Right renal pelvis (tissue), 4 donors: Measurements from ENCODE around the gene KRTAP5-3. TPM values are rescaled to one million over a fixed set of nuclear protein-coding genes. Genes with fewer than 3 reads are reported as not detected.
"Not testable (repeated sequence)": the region's sequence is repeated elsewhere in the genome, so short reads cannot be mapped to it uniquely, and the experiment has no call there.

ENCODE experiments used
- DNase-seq, 4 donors: peaks; one replicate each; pipeline ENCODE4 v3.0.0-alpha.2; 2013; ENCODE audit warnings: low read depth in 4 of 4, low spot score in 3 of 4, missing footprints in 1 of 4
- polyA plus RNA-seq, 4 donors: library from polyadenylated mRNA; unstranded; fragments of 120-200 nt; gene quantifications; one replicate each; pipeline ENCODE4 v1.2.1, GENCODE V29; 2013; ENCODE audit not compliant: insufficient read length in 4 of 4

Gene KRTAP5-3
- polyA plus RNA-seq, 4 donors: not detected

- DNase-seq: no peak
Measured at GRCh38 chr11:1624621-1625020, 16.4 kb upstream of the KRTAP5-3 start.

- no peak for DNase-seq
Measured at GRCh38 chr11:1623716-1624115, 15.5 kb upstream of the KRTAP5-3 start.

- DNase-seq: no peak
Measured at GRCh38 chr11:1622086-1622485, 13.8 kb upstream of the KRTAP5-3 start, which contains the start of gene KRTAP5-4. Gene KRTAP5-4 (minus strand): TSS chr11:1622138. CDS start chr11:1622093, 45 bp downstream.

DNA sequence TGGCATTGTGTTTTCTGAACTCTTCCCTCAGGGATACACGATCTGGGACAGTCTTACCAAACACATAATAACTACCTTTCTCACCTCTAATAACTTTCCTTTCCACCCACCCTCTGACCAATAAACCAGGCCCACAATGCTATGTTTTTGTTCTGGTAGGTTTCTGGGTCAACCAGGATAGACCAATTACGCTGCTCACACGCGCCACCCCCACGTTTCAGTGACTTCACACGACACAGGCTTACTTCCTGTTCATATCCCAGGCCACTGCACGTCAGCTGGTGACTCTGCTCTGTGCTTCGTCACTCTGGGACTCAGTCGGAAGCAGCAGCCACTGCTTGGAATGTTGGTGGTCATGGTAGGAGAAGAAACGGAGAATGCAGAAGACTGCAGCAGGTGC, 11.2 kb upstream of the KRTAP5-3 start:
- no peak for DNase-seq

- DNase-seq: no peak
Measured at GRCh38 chr11:1618231-1618630, 10.0 kb upstream of the KRTAP5-3 start.

GRCh38 chr11:1607901-1608300, 362 bp downstream of the KRTAP5-3 start:
- DNase-seq: not testable (repeated sequence)

- not testable (repeated sequence) for DNase-seq
Measured at GRCh38 chr11:1607156-1607845, 962 bp downstream of the KRTAP5-3 start.

- DNase-seq: not testable (repeated sequence)
Measured at GRCh38 chr11:1605923-1606322, 2.3 kb downstream of the KRTAP5-3 start.

DNA sequence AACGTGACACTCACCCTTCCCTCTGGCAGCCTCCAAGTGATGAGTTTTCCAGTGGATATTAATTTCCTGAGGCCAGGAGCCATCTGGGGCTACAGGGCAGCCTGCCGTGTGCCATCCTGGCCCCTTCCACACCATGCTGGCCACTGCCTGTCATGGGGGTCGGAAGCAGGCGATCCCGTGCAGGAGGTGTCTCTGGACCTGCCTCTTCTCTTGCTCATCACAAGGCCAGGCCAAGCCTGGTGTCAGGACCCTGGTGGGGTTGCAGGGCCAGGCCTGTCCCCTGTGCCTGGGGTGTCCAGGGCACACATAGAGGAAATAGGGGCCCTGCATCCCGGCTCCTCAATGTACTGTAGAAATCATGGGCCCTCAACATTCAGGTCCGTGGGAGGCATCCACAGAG, 3.6 kb downstream of the KRTAP5-3 start:
- DNase-seq: no peak

- DNase-seq: no peak
Measured at GRCh38 chr11:1604181-1604580, 4.1 kb downstream of the KRTAP5-3 start.

- no peak for DNase-seq
Measured at GRCh38 chr11:1603629-1604028, 4.6 kb downstream of the KRTAP5-3 start.

GRCh38 chr11:1601663-1602062, 6.6 kb downstream of the KRTAP5-3 start:
- DNase-seq: not testable (repeated sequence)

- no peak for DNase-seq
Measured at GRCh38 chr11:1600626-1601025, 7.6 kb downstream of the KRTAP5-3 start.

GRCh38 chr11:1598816-1599215, 9.4 kb downstream of the KRTAP5-3 start:
- no peak for DNase-seq

DNA sequence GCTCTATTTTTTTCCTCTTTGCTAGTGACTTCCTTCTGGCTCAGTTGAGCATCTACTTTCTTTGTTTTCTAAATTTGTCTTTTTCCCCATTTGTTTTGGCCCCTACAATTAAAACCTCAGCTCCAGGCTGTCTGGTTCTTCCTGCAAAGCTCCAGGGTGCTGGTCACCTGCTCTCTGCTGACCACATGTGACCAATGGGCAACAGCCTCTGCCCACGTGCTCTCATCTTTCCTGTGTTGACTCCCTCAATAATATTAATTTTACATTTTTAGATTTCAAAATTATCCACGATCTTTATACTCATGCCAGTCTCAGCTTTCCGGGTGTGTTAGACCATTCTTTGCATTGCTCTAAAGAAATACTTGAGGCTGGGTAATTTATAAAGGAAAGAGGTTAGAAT, 9.9 kb downstream of the KRTAP5-3 start:
- not testable (repeated sequence) for DNase-seq

GRCh38 chr11:1597994-1598380, 10.3 kb downstream of the KRTAP5-3 start, which contains the start of gene KRTAP5-2:
Gene KRTAP5-2 (minus strand): TSS chr11:1598294. CDS start chr11:1598250, 44 bp downstream.
- no peak for DNase-seq

- no peak for DNase-seq
Measured at GRCh38 chr11:1597331-1597993, 10.8 kb downstream of the KRTAP5-3 start.

DNA sequence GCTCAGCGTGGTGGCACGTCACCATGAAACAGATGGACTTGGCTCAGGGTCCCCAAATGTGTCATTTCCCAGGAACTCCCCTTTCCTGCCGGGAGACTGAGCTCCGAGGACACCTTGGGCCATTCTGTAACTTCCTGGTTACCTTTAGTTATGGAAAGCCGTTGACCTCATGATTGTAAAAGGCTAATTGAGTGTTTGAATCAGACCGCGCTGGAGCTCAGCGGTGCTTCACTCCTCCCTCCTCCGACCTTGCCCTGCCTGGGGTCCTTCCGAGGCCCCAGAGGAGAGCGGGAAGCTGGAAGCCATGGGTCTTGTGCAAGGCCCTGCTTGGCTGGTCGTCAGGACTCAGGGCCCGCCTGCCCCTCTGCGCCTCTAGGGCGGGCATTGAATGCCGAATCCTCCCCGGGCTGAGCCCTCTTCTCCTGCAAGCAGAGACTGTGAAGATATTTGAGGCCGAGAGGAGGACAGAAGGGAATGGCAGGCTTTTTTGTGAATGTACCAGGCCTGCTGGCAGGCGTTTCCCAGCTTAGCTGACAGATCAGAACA, 11.6 kb downstream of the KRTAP5-3 start:
- DNase-seq: not testable (repeated sequence)

DNA sequence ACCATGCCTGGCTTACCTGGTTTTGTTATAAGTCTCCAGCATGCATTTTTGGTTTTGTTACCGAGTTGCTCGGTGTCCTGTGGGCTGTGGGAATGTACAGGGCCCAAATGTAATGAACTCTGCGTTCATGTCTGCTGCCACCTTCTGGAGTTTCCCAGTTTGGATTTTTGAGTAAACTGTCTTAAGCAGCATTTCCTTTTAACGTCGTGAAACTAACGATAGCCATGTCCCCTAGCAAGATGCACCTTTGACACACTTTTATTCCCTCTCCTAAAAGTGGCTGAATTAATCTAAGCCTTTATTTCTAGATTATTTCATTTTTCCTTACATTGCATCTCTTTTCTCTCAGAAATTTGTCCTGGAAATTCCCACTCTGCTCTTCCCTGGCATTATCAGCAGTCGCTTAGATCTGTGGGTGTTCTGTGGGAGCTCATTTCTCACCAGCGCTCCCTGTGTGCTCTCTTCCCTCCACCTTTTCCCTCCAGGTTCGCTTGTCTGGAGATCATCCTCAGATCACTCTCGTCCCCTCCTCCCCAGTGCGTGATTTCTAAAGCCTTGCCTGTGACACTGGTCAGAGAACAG, 12.2 kb downstream of the KRTAP5-3 start:
- DNase-seq: not testable (repeated sequence)

DNA sequence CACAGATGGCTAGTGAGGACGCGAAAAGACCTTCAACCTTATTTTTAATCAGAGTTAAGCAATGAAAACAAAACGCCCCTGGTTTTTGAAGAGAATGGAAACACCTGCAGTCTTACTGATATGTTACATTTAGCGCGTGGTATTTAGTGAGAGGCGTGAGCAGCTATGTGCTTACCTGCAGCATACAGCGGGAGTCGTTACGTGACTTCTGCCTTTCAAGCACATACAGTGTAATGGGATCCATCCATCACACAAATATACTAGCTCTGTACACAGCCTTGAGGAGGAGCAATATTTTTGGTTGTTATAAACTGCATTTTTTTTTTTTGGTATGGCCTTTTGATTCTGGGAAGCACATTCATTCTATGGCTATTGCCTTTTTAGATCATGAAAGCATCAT, 15.6 kb downstream of the KRTAP5-3 start:
- no peak for DNase-seq

- no peak for DNase-seq
Measured at GRCh38 chr11:1589996-1590395, 18.3 kb downstream of the KRTAP5-3 start.
